Astrocyte of the cerebellum (primary cell): ENCODE measurements around the gene GSAP.
"Not testable (repeated sequence)": the region's sequence is repeated elsewhere in the genome, so short reads cannot be mapped to it uniquely, and the experiment has no call there.

Source experiments
- DNase-seq: peaks from one replicate; pipeline ENCODE4 v3.0.0-alpha.2; 2011; ENCODE audit warnings: low read depth
- H3K4me3 ChIP-seq: 2 replicates; pipeline ENCODE4 v1.5.1; 2011; ENCODE audit warnings: mild to moderate bottlenecking, low read depth, low read length, moderate library complexity
- in situ Hi-C: cut with HindIII; loops from 2 replicates; pipeline ENCODE4 v1.10.0; 2017; ENCODE audit warnings: low sequenced_read_pairs
- TF ChIP-seq, protein P1 (sequence below): IDR thresholded peaks from 2 replicates; pipeline ENCODE4 v1.5.1; 2012; ENCODE audit warnings: low read length, low read depth, moderate library complexity, mild to moderate bottlenecking; ENCODE audit errors: missing control alignments

The GSAP gene

DNA sequence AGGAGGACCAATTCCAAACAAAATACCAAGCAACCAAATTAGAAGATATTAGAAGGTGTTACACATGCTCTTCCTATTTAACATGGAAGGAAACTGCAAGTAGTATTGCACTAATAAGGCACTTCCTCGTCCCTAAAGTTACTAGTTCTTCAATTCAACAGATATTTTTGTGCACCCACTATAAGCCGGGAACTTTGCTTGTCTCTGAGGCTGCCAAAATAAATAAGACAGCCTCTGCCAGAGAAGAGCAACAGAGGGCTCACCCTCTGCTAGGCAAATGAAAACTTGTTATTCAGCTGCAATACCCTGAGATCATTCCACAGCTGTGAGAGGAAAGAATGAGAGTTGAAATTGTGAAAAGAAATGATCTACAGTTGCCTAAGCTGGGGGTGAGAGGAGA lies 37.4 kb upstream of the GSAP start:
- no peak for DNase-seq
- H3K4me3 ChIP-seq, result no peak overlapping the region
- in situ Hi-C loops, result no loop called here
- TF ChIP-seq, protein P1, sequence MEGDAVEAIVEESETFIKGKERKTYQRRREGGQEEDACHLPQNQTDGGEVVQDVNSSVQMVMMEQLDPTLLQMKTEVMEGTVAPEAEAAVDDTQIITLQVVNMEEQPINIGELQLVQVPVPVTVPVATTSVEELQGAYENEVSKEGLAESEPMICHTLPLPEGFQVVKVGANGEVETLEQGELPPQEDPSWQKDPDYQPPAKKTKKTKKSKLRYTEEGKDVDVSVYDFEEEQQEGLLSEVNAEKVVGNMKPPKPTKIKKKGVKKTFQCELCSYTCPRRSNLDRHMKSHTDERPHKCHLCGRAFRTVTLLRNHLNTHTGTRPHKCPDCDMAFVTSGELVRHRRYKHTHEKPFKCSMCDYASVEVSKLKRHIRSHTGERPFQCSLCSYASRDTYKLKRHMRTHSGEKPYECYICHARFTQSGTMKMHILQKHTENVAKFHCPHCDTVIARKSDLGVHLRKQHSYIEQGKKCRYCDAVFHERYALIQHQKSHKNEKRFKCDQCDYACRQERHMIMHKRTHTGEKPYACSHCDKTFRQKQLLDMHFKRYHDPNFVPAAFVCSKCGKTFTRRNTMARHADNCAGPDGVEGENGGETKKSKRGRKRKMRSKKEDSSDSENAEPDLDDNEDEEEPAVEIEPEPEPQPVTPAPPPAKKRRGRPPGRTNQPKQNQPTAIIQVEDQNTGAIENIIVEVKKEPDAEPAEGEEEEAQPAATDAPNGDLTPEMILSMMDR, result no peak

GRCh38 chr7:77451950-77452349 lies 35.8 kb upstream of the GSAP start:
- DNase-seq, in situ Hi-C loops: not testable (repeated sequence)

GRCh38 chr7:77450613-77451012 lies 34.5 kb upstream of the GSAP start:
- DNase-seq, result no peak
- in situ Hi-C loops, result no loop called here
- no peak overlapping the region for H3K4me3 ChIP-seq
- TF ChIP-seq, protein P1, result no peak

More at GRCh38 chr7:77451950-77452349, 35.8 kb upstream of the GSAP start:
- not testable (repeated sequence) for H3K4me3 ChIP-seq

DNA sequence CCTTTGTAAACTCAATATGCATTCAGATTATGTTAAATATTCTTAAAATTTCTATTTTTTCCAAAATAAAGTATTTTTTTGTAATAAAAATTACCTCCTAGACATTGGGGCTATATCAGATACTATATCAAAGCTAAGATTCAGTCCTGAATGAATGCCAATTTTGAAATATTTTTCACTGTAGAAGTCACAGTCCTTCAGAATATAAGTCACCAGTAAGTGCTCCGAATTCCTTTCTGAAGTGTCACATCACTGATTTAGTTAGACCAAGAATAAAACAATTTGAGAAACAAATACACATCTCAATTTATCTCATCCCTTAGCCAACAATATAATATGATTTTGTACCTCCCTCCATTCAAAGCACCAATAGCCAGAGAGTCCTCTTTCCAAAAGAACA lies 33.9 kb upstream of the GSAP start:
- H3K4me3 ChIP-seq, result no peak overlapping the region
- no peak for DNase-seq
- in situ Hi-C loops, result no loop called here
- TF ChIP-seq, protein P1, result no peak

- no peak for DNase-seq
- no peak overlapping the region for H3K4me3 ChIP-seq
- in situ Hi-C loops, result no loop called here
- TF ChIP-seq, protein P1, result no peak
Observed at GRCh38 chr7:77447616-77448015, 31.5 kb upstream of the GSAP start.

- in situ Hi-C loops, result loop anchor here (5.0 kb wide), 1 partner anchor 37 kb away; no protein-coding TSS in a partner anchor
- no peak overlapping the region for H3K4me3 ChIP-seq
- DNase-seq, result no peak
- TF ChIP-seq, protein P1, result no peak
Observed at GRCh38 chr7:77444123-77444522, 28.0 kb upstream of the GSAP start.

GRCh38 chr7:77443042-77443441 lies 26.9 kb upstream of the GSAP start:
- H3K4me3 ChIP-seq, result no peak overlapping the region
- no peak for DNase-seq
- in situ Hi-C loops, result loop anchor here (5.0 kb wide), 1 partner anchor 36 kb away; no protein-coding TSS in a partner anchor
- TF ChIP-seq, protein P1, result no peak
